Heart left ventricle (tissue), 16 donors: ENCODE data around the gene TMEM168. TPM values are rescaled to one million over a fixed set of nuclear protein-coding genes. Genes with fewer than 3 reads are reported as not detected.

Source experiments
- ATAC-seq, 4 donors: fragments of 200-7000 bp; cut with Tn5 transposase; one replicate each; pipeline ENCODE4 v1.9.1; 2020 to 2022; ENCODE audit warnings: moderate library complexity in 4 of 4, mild to moderate bottlenecking in 3 of 4, moderate number of reproducible peaks in 1 of 4
- DNase-seq, 5 donors: peaks; one replicate each; pipeline ENCODE4 v3.0.0-alpha.2; 2020
- H3K27ac ChIP-seq, 12 donors: fragments of 200-600 bp; sonication (generic) in 4 of 12; one replicate each; pipeline versions ENCODE4 v1.5.0 to v1.8.0; 2016 to 2022; ENCODE audit warnings: mild to moderate bottlenecking in 2 of 12
- H3K27me3 ChIP-seq, 9 donors: fragments of 200-600 bp; sonication (generic) in 2 of 9; one replicate each; pipeline versions ENCODE4 v1.5.1 to v1.8.0; 2016 to 2022; ENCODE audit warnings: mild to moderate bottlenecking in 3 of 9
- H3K36me3 ChIP-seq, 9 donors: fragments of 200-600 bp; sonication (generic) in 2 of 9; one replicate each; pipeline versions ENCODE4 v1.5.0 to v1.8.0; 2018 to 2022; ENCODE audit warnings: mild to moderate bottlenecking in 2 of 9
- H3K4me1 ChIP-seq, 12 donors: fragments of 200-600 bp; sonication (generic) in 4 of 12; one replicate each; pipeline versions ENCODE4 v1.5.0 to v1.8.0; 2016 to 2022; ENCODE audit warnings: mild to moderate bottlenecking in 3 of 12
- H3K4me3 ChIP-seq, 12 donors: fragments of 200-600 bp; sonication (generic) in 4 of 12; one replicate each; pipeline versions ENCODE4 v1.5.0 to v1.8.0; 2017 to 2022; ENCODE audit warnings: mild to moderate bottlenecking in 9 of 12, moderate library complexity in 4 of 12
- H3K9me3 ChIP-seq, 12 donors: fragments of 200-600 bp; sonication (generic) in 4 of 12; one replicate each; pipeline versions ENCODE4 v1.5.0 to v1.8.0; 2016 to 2022; ENCODE audit warnings: mild to moderate bottlenecking in 1 of 12
- CTCF ChIP-seq, 12 donors: fragments of 200-600 bp; sonication (generic) in 4 of 12; IDR thresholded peaks; one replicate each; pipeline versions ENCODE4 v1.5.0 to v1.8.0; 2018 to 2022; ENCODE audit warnings: antibody characterized with exemption in 12 of 12, mild to moderate bottlenecking in 5 of 12
- POLR2A ChIP-seq, 2 donors: fragments of 450-650 bp; IDR thresholded peaks; one replicate each; pipeline ENCODE4 v1.6.1; 2017; ENCODE audit warnings: antibody characterized with exemption in 2 of 2, mild to moderate bottlenecking in 2 of 2, moderate library complexity in 2 of 2
- WGBS, 4 donors: extraction: QIAGEN DNeasy Blood & Tissue Kit in 2 of 4; methylation state at CpG; one replicate each; pipeline versions ENCODE4 v1.1.5 to v1.1.7; 2013 to 2018; 5-methylcytosine and 5-hydroxymethylcytosine counted together
- intact Hi-C, 10 donors: fragments of 100-400 bp; cut with DNase I; formaldehyde crosslinking; loops; one replicate each; pipeline versions ENCODE4 v1.11.1 to v1.14.2; 2022
- polyA plus RNA-seq, 2 donors: library from polyadenylated mRNA; stranded (reverse); fragments of 200-250 nt; gene quantifications; one replicate each; pipeline ENCODE4 v1.2.3, GENCODE V29; 2013
- total RNA-seq, 9 donors: library from RNA; depleted of rRNA in 2 of 9; stranded (reverse); fragments of >200 nt in 2 of 9; fragmentation: NEBNext Ultra II Directional in 3 of 9; extraction: Animal tissue kit (Norgen Biotek cat#: 25700) in 3 of 9; gene quantifications; one replicate each; pipeline versions ENCODE4 v1.1.0 to v1.2.4, GENCODE V29; 2016 to 2023
- donor health status: ischemic (EF 13 %, LVEDD 7.1; RV severe dilation, severe dysfunction).
- donor health status: healthy with polysubstance abuse.
- donor health status: DM: no; HTN: yes; CAD: no.
- donor health status: DM: no; HTN: no; CAD: no.
- donor health status: ischemic (EF 25% LVEDD 6.9; RV normal size, moderate dysfunction).
- donor health status: ischemic (EF 25% LVEDD 5.7; RV mildly dilated, moderate dysfunction).
- donor health status: healthy.
- donor health status: DM: yes; HTN: yes; CAD: no.
- donor health status: ischemic (EF 35%, LVEDD 5.7; RV mildly dilated, moderate dysfunction).
- donor health status: nonischemic (EF 11% LVEDD 7.7; RV severe dilation, severe dysfunction).
- donor health status: DM: yes; HTN: yes; CAD: no.
- donor health status: PGD.
- donor health status: ischemic (EF 29% LVEDD 5.4; RV normal size, mild dysfunction).
- donor health status: nonischemic (EF 23%, LVEDD 6.1; RV moderate dilation, normal function).

TMEM168 gene
- total and polyA plus RNA-seq, 11 donors: 6.7 to 23.3 (median 16.9) TPM

- no peaks in the 10 kb centered on the region for H3K27me3 ChIP-seq
- WGBS, 4 donors: 80 to 100% (median 83%) methylated on average over 2 of the region's 2 CpGs
- H3K36me3 ChIP-seq: no peaks in the 10 kb centered on the region
- TF ChIP-seq POLR2A (IDR thresholded peaks at IDR 0.05) (no peak), CTCF (IDR thresholded peaks at IDR 0.05) (no peak)
- H3K4me1 ChIP-seq: peaks cover 0 to 2% (median 0%) of the 10 kb centered on the region in 12 donors
- H3K9me3 ChIP-seq: no peaks in the 10 kb centered on the region
- intact Hi-C loops: no loop called here
- H3K27ac ChIP-seq: no peak overlapping the region
- no peak for DNase-seq
- no peak for ATAC-seq
- H3K4me3 ChIP-seq: no peak overlapping the region
Measured at GRCh38 chr7:112749775-112750174, 40.4 kb downstream of the TMEM168 start.

GRCh38 chr7:112748381-112748780 lies 41.8 kb downstream of the TMEM168 start:
- no peak for DNase-seq
- H3K4me3 ChIP-seq: no peak overlapping the region
- no peaks in the 10 kb centered on the region for H3K36me3 ChIP-seq
- no peak overlapping the region for H3K27ac ChIP-seq
- intact Hi-C loops: no loop called here
- peaks cover 0 to 8% (median 0%) of the 10 kb centered on the region in 12 donors for H3K4me1 ChIP-seq
- TF ChIP-seq POLR2A (IDR thresholded peaks at IDR 0.05) (no peak), CTCF (IDR thresholded peaks at IDR 0.05) (no peak)
- no peaks in the 10 kb centered on the region for H3K9me3 ChIP-seq
- no peaks in the 10 kb centered on the region for H3K27me3 ChIP-seq
- no peak for ATAC-seq

GRCh38 chr7:112745635-112746034 lies 44.6 kb downstream of the TMEM168 start:
- ATAC-seq: no peak
- intact Hi-C loops: no loop called here
- DNase-seq: no peak

GRCh38 chr7:112744818-112745217 lies 45.4 kb downstream of the TMEM168 start:
- WGBS, 4 donors: 31 to 46% (median 36%) methylated on average over 2 of the region's 2 CpGs
- no peaks in the 10 kb centered on the region for H3K36me3 ChIP-seq
- ATAC-seq (no peak), DNase-seq (no peak)
- H3K9me3 ChIP-seq: peaks cover 0 to 10% (median 0%) of the 10 kb centered on the region in 12 donors
- intact Hi-C loops: no loop called here
- H3K27me3 ChIP-seq: no peaks in the 10 kb centered on the region
- no peak overlapping the region for H3K27ac ChIP-seq
- no peak overlapping the region for H3K4me3 ChIP-seq
- no peak for TF ChIP-seq CTCF (IDR thresholded peaks at IDR 0.05)
- TF ChIP-seq POLR2A (IDR thresholded peaks at IDR 0.05): no peak
- peaks cover 0 to 8% (median 0%) of the 10 kb centered on the region in 12 donors for H3K4me1 ChIP-seq

More at GRCh38 chr7:112745635-112746034, 44.6 kb downstream of the TMEM168 start:
- peaks cover 0 to 8% (median 0%) of the 10 kb centered on the region in 12 donors for H3K4me1 ChIP-seq
- no peaks in the 10 kb centered on the region for H3K27me3 ChIP-seq
- H3K4me3 ChIP-seq: no peak overlapping the region
- H3K27ac ChIP-seq: no peak overlapping the region
- TF ChIP-seq CTCF (IDR thresholded peaks at IDR 0.05) (no peak), POLR2A (IDR thresholded peaks at IDR 0.05) (no peak)
- peaks cover 0 to 10% (median 0%) of the 10 kb centered on the region in 12 donors for H3K9me3 ChIP-seq
- WGBS, 4 donors: 63 to 73% (median 71%) methylated on average over 1 of the region's 1 CpG
- no peaks in the 10 kb centered on the region for H3K36me3 ChIP-seq
